GM12892 (cell line): Measurements from ENCODE around the gene MPDU1.

Source experiments
- POLR2A ChIP-seq: IDR thresholded peaks from 2 replicates; pipeline ENCODE4 v1.6.1; 2011; ENCODE audit warnings: low read depth, low read length, control low read depth
- POLR2AphosphoS5 ChIP-seq: IDR thresholded peaks from 2 replicates; pipeline ENCODE4 v1.6.1; 2011; ENCODE audit warnings: low read depth, low read length, control low read depth
- TAF1 ChIP-seq: IDR thresholded peaks from 2 replicates; pipeline ENCODE4 v1.6.1; 2011; ENCODE audit warnings: low read depth, mild to moderate bottlenecking, control low read depth, low read length, borderline replicate concordance

DNA sequence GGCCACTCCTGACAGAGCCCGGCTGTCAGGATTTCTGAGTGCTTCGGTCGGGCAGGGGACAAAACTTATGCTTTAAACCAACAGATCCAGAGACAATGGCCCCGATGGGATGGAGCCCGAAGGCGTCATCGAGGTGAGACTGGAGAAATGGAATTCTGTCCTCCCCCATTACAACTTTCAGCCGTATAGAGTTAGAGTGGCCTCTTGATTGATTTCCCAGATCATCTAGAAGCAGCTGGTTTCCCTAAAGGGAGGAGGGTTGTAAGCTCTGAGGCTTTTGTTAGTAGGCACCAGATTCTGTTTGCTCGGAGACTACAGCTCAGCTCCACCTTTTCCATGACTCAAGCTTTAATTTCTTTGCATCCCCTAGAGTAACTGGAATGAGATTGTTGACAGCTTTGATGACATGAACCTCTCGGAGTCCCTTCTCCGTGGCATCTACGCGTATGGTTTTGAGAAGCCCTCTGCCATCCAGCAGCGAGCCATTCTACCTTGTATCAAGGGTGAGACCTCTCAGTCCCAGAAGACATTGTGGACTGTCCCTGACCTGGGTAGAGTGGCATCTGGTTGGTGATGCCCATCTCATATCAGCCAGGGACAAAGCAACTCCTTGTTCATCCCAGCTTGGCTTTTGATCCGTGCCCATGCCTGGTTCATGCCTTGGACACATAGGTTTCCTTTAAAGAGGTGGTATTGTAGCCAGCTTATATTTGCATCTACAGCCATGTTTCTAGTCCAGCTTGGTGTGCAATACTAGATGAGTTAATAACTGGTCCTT, 9.3 kb upstream of the MPDU1 start:
- peak; percentile 33; the same call in 1 of the 2 replicates for TF ChIP-seq POLR2AphosphoS5
- peak; percentile 30 for TF ChIP-seq POLR2A
- TF ChIP-seq TAF1: no peak
